MG63 (cell line): Measurements from ENCODE around the gene SPRED3. TPM values are rescaled to one million over a fixed set of nuclear protein-coding genes. Genes with fewer than 3 reads are reported as not detected.
"Not testable (repeated sequence)": the region's sequence is repeated elsewhere in the genome, so short reads cannot be mapped to it uniquely, and the experiment has no call there.

Experiments
- DNase-seq: peaks from one replicate; pipeline ENCODE4 v3.0.0-alpha.2; 2020
- H3K27me3 ChIP-seq: fragments of 250-450 bp; sonication (Bioruptor Pico); 2 replicates; pipeline ENCODE4 v1.5.1; 2020; ENCODE audit warnings: mild to moderate bottlenecking, moderate library complexity
- H3K36me3 ChIP-seq: fragments of 250-450 bp; sonication (Bioruptor Pico); 2 replicates; pipeline ENCODE4 v1.5.1; 2020; ENCODE audit warnings: mild to moderate bottlenecking, moderate library complexity
- H3K4me3 ChIP-seq: fragments of 250-450 bp; sonication (Bioruptor Pico); 2 replicates; pipeline ENCODE4 v1.5.1; 2020; ENCODE audit warnings: mild to moderate bottlenecking, moderate library complexity
- H3K9me3 ChIP-seq: fragments of 250-450 bp; sonication (Bioruptor Pico); 2 replicates; pipeline ENCODE4 v1.5.1; 2020; ENCODE audit warnings: mild to moderate bottlenecking, moderate library complexity
- total RNA-seq: library from RNA; depleted of rRNA; stranded (reverse); fragments of >200 nt; shearing (Covaris generic); gene quantifications from 2 replicates; pipeline ENCODE4 v1.2.3, GENCODE V29; 2014; ENCODE audit warnings: low replicate concordance

Gene SPRED3
- total RNA-seq, 1 experiment from 2014 or later, result 0.49 TPM

- no peak overlapping the region for H3K4me3 ChIP-seq
- H3K36me3 ChIP-seq, result peaks cover 3% of the 10 kb centered on the region
- no peaks in the 10 kb centered on the region for H3K27me3 ChIP-seq
- DNase-seq, result no peak
- no peaks in the 10 kb centered on the region for H3K9me3 ChIP-seq
These were observed 12.7 kb downstream of the SPRED3 start for GRCh38 chr19:38401148-38401547.

- Histone ChIP-seq H3K36me3 (peaks cover 3% of the 10 kb centered on the region), H3K9me3 (no peaks in the 10 kb centered on the region), H3K27me3 (no peaks in the 10 kb centered on the region), H3K4me3 (peak overlapping the region; percentile 72)
- no peak for DNase-seq
These were observed 14.1 kb downstream of the SPRED3 start for GRCh38 chr19:38402623-38402966.

- Histone ChIP-seq H3K36me3 (peaks cover 3% of the 10 kb centered on the region), H3K9me3 (no peaks in the 10 kb centered on the region), H3K4me3 (peak within 1 kb of the TSS; percentile 72), H3K27me3 (no peaks in the 10 kb centered on the region)
- DNase-seq, result peak; percentile 96
These were observed 14.6 kb downstream of the SPRED3 start, which contains the start of gene FAM98C for GRCh38 chr19:38402967-38403674. Gene FAM98C, plus strand, starts transcription at chr19:38403093. Its CDS starts 61 bp downstream, at chr19:38403154.

GRCh38 chr19:38404858-38405257, 16.4 kb downstream of the SPRED3 start:
- H3K27me3 ChIP-seq, result no peaks in the 10 kb centered on the region
- DNase-seq, result no peak
- peaks cover 3% of the 10 kb centered on the region for H3K36me3 ChIP-seq
- H3K9me3 ChIP-seq, result no peaks in the 10 kb centered on the region
- no peak overlapping the region for H3K4me3 ChIP-seq

GRCh38 chr19:38405276-38405675, 16.8 kb downstream of the SPRED3 start:
- peaks cover 3% of the 10 kb centered on the region for H3K36me3 ChIP-seq
- DNase-seq, result no peak
- no peaks in the 10 kb centered on the region for H3K9me3 ChIP-seq
- no peak overlapping the region for H3K4me3 ChIP-seq
- no peaks in the 10 kb centered on the region for H3K27me3 ChIP-seq

- Histone ChIP-seq H3K9me3 (no peaks in the 10 kb centered on the region), H3K36me3 (peaks cover under 1% of the 10 kb centered on the region), H3K4me3 (no peak overlapping the region), H3K27me3 (no peaks in the 10 kb centered on the region)
- no peak for DNase-seq
These were observed 21.2 kb downstream of the SPRED3 start for GRCh38 chr19:38409631-38410133.

- not testable (repeated sequence) for H3K36me3 ChIP-seq, H3K27me3 ChIP-seq, H3K9me3 ChIP-seq, H3K4me3 ChIP-seq, DNase-seq
These were observed 21.9 kb downstream of the SPRED3 start for GRCh38 chr19:38410407-38410806.

- DNase-seq, result no peak
- Histone ChIP-seq H3K4me3 (no peak overlapping the region), H3K9me3 (no peaks in the 10 kb centered on the region)
These were observed 22.7 kb downstream of the SPRED3 start for GRCh38 chr19:38411041-38411712.

GRCh38 chr19:38411898-38412297, 23.4 kb downstream of the SPRED3 start:
- H3K27me3 ChIP-seq, DNase-seq, H3K4me3 ChIP-seq, H3K36me3 ChIP-seq, H3K9me3 ChIP-seq: not testable (repeated sequence)

More at GRCh38 chr19:38411041-38411712, 22.7 kb downstream of the SPRED3 start:
- no peaks in the 10 kb centered on the region; the same call in 1 of the 2 replicates for H3K36me3 ChIP-seq
- no peaks in the 10 kb centered on the region for H3K27me3 ChIP-seq

- Histone ChIP-seq H3K9me3 (no peaks in the 10 kb centered on the region), H3K27me3 (no peaks in the 10 kb centered on the region), H3K4me3 (no peak overlapping the region), H3K36me3 (no peaks in the 10 kb centered on the region)
- no peak for DNase-seq
These were observed 24.0 kb downstream of the SPRED3 start for GRCh38 chr19:38412491-38412890.

GRCh38 chr19:38412961-38413360, 24.5 kb downstream of the SPRED3 start:
- Histone ChIP-seq H3K27me3 (no peaks in the 10 kb centered on the region), H3K9me3 (no peaks in the 10 kb centered on the region), H3K36me3 (no peaks in the 10 kb centered on the region), H3K4me3 (no peak overlapping the region)
- DNase-seq, result no peak

- no peaks in the 10 kb centered on the region for H3K27me3 ChIP-seq
- no peaks in the 10 kb centered on the region for H3K36me3 ChIP-seq
- no peak overlapping the region for H3K4me3 ChIP-seq
- H3K9me3 ChIP-seq, result no peaks in the 10 kb centered on the region
- DNase-seq, result no peak
These were observed 24.9 kb downstream of the SPRED3 start for GRCh38 chr19:38413416-38413815.

- Histone ChIP-seq H3K36me3 (no peaks in the 10 kb centered on the region), H3K27me3 (peaks cover 2% of the 10 kb centered on the region; the same call in 1 of the 2 replicates), H3K9me3 (no peaks in the 10 kb centered on the region), H3K4me3 (no peak overlapping the region)
- DNase-seq, result no peak
These were observed 28.6 kb downstream of the SPRED3 start for GRCh38 chr19:38417146-38417543.

GRCh38 chr19:38417544-38418506, 29.3 kb downstream of the SPRED3 start:
- Histone ChIP-seq H3K36me3 (no peaks in the 10 kb centered on the region), H3K27me3 (peaks cover 2% of the 10 kb centered on the region; the same call in 1 of the 2 replicates), H3K9me3 (no peaks in the 10 kb centered on the region), H3K4me3 (no peak overlapping the region)
- no peak for DNase-seq

- Histone ChIP-seq H3K36me3 (no peaks in the 10 kb centered on the region), H3K9me3 (no peaks in the 10 kb centered on the region), H3K4me3 (no peak overlapping the region), H3K27me3 (peaks cover 2% of the 10 kb centered on the region; the same call in 1 of the 2 replicates)
- peak; percentile 45 for DNase-seq
These were observed 32.4 kb downstream of the SPRED3 start for GRCh38 chr19:38420935-38421334.

- no peak overlapping the region for H3K4me3 ChIP-seq
- no peaks in the 10 kb centered on the region for H3K9me3 ChIP-seq
- DNase-seq, result no peak
- peaks cover 2% of the 10 kb centered on the region; the same call in 1 of the 2 replicates for H3K27me3 ChIP-seq
- no peaks in the 10 kb centered on the region for H3K36me3 ChIP-seq
These were observed 33.4 kb downstream of the SPRED3 start for GRCh38 chr19:38421856-38422255.

GRCh38 chr19:38422438-38422837, 33.9 kb downstream of the SPRED3 start:
- H3K27me3 ChIP-seq, result peaks cover 2% of the 10 kb centered on the region; the same call in 1 of the 2 replicates
- no peaks in the 10 kb centered on the region for H3K9me3 ChIP-seq
- DNase-seq, result no peak
- no peak overlapping the region for H3K4me3 ChIP-seq
- H3K36me3 ChIP-seq, result no peaks in the 10 kb centered on the region
